SIG-M5 treated with dmso at 0.1 percent for 504 hours (cell line): Measurements from ENCODE around the gene HLCS.

Source experiments
- DNase-seq: peaks from one replicate; lab custom pipeline; 2025; ENCODE audit not compliant: unreplicated experiment; lab: John Stamatoyannopoulos, UW

The HLCS gene

GRCh38 chr21:36728371-36729111 is 237.9 kb downstream of the HLCS start:
- DNase-seq, result no peak

- DNase-seq, result no peak
These were observed 238.6 kb downstream of the HLCS start for GRCh38 chr21:36727866-36728265.

GRCh38 chr21:36725793-36726386 is 240.6 kb downstream of the HLCS start:
- DNase-seq, result no peak

- no peak for DNase-seq
These were observed 241.8 kb downstream of the HLCS start for GRCh38 chr21:36724660-36725059.

- DNase-seq, result no peak
These were observed 243.0 kb downstream of the HLCS start for GRCh38 chr21:36723371-36723881.

GRCh38 chr21:36722370-36723368 is 243.8 kb downstream of the HLCS start:
- no peak for DNase-seq

- no peak for DNase-seq
These were observed 244.7 kb downstream of the HLCS start for GRCh38 chr21:36721817-36722216.

- no peak for DNase-seq
These were observed 246.9 kb downstream of the HLCS start for GRCh38 chr21:36719614-36720013.

GRCh38 chr21:36718951-36719501 is 247.4 kb downstream of the HLCS start:
- DNase-seq, result no peak

- DNase-seq, result no peak
These were observed 248.5 kb downstream of the HLCS start for GRCh38 chr21:36717976-36718375.

- DNase-seq, result no peak
These were observed 249.6 kb downstream of the HLCS start for GRCh38 chr21:36716836-36717235.

GRCh38 chr21:36716387-36716786 is 250.1 kb downstream of the HLCS start:
- DNase-seq, result no peak

GRCh38 chr21:36713746-36714145 is 252.7 kb downstream of the HLCS start:
- DNase-seq, result no peak

DNA sequence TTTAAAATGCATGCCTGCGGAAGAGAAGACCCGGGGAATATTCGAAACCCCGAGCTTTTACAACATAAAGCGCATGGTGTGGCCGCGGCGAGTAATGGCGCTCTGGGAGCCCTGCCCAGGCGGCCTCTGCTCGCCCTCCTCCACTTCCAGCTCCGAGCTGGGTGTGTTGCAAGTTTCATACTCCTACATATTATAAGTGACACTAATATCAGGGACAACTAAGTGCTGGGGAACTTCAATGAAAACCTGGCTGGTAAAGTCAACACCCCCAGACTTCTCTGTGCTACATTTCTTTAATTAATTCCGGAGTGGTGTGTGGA is 255.8 kb downstream of the HLCS start:
- DNase-seq, result no peak

DNA sequence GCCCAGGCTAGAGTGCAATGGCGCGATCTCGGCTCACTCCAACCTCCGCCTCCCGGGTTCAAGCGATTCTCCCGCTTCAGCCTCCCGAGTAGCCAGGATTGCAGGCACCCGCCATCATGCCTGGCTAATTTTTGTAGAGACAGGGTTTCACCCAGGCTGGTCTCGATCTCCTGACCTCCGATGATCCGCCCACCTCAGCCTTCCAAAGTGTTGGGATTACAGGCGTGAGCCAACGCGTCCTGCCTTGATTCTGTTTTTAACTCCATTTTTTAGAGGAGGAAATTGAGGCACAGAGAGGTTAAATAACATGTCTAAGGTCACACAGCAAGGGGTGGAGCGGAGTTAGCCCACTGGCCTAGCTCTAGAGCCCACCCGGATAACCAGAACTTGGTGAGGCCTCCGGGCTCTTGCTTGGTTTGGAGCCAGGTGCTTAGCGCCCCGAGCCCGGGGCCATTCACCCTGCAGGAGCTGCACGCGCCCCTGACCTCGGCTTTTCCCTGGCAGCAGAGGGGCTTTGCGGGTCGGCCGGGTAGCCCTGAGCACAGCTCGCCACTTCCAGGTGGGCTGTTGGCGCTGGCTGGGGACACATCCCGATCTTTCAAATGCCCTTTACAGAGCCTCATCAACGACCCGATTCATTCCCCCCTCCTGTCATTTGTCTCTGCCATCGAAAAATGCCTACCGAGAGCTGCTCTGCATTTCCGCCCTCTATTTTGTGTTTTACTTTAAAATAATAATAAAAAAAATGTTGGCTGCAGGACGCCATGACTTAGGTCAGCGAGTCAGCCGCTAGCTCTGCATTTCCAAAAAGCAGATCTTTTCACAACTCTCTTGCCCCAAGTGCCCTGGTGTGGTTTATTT is 256.4 kb downstream of the HLCS start:
- DNase-seq, result no peak

DNA sequence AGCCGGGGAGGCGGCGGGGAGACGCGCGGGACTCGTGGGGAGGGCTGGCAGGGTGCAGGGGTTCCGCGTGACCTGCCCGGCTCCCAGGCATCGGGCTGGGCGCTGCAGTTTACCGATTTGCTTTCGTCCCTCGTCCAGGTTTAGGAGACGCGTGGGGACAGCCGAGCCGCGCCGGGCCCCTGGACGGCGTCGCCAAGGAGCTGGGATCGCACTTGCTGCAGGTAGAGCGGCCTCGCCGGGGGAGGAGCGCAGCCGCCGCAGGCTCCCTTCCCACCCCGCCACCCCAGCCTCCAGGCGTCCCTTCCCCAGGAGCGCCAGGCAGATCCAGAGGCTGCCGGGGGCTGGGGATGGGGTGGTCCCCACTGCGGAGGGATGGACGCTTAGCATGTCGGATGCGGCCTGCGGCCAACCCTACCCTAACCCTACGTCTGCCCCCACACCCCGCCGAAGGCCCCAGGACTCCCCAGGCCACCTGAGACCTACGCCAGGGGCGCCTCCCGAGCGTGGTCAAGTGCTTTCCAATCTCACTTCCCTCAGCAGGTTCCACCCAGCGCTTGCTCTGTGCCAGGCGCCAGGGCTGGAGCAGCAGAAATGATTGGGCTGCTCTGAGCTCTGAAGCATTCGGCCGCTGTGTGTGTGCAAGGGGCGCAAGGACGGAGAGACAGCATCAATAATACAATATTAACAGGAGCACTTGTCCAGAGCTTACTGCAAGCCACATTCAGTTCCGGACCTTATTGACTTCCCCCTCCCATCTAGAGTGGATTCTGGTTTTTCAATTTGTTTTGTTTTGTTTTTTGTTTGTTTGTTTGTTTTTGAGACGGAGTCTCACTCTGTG is 257.2 kb downstream of the HLCS start:
- no peak for DNase-seq

GRCh38 chr21:36708286-36709029 is 258.0 kb downstream of the HLCS start:
- DNase-seq, result no peak

- DNase-seq, result no peak
These were observed 258.6 kb downstream of the HLCS start for GRCh38 chr21:36707763-36708285.
